Psoas muscle (tissue), 8 donors: ENCODE results near the gene ETS1. TPM values are rescaled to one million over a fixed set of nuclear protein-coding genes. Genes with fewer than 3 reads are reported as not detected.

ENCODE experiments used
- ATAC-seq, 4 donors: fragments of 200-7000 bp; cut with Tn5 transposase; one replicate each; pipeline ENCODE4 v1.9.1; 2020; ENCODE audit warnings: moderate library complexity in 3 of 4, mild to moderate bottlenecking in 2 of 4
- DNase-seq, 2 donors: peaks; one replicate each; pipeline ENCODE4 v3.0.0-alpha.2; 2020
- H3K27ac ChIP-seq: fragments of 200-600 bp; one replicate; pipeline ENCODE4 v1.8.0; 2022
- H3K27me3 ChIP-seq, 3 donors: fragments of 200-600 bp in 1 of 3; one replicate each; pipeline versions ENCODE4 v1.6.1 to v1.8.0; 2013 to 2022; ENCODE audit warnings: low read length in 2 of 3, mild to moderate bottlenecking in 2 of 3, moderate library complexity in 1 of 3; ENCODE audit not compliant: insufficient read depth in 3 of 3
- H3K36me3 ChIP-seq, 2 donors: fragments of 200-600 bp in 1 of 2; one replicate each; pipeline versions ENCODE4 v1.6.1 to v1.8.0; 2013 to 2022; ENCODE audit warnings: low read depth in 1 of 2, mild to moderate bottlenecking in 1 of 2, moderate library complexity in 1 of 2; ENCODE audit not compliant: insufficient read depth in 1 of 2
- H3K4me1 ChIP-seq: fragments of 200-600 bp; one replicate; pipeline ENCODE4 v1.8.0; 2022
- H3K4me3 ChIP-seq: fragments of 200-600 bp; one replicate; pipeline ENCODE4 v1.8.0; 2022; ENCODE audit warnings: mild to moderate bottlenecking
- H3K9me3 ChIP-seq: fragments of 200-600 bp; one replicate; pipeline ENCODE4 v1.8.0; 2022
- WGBS, 3 donors: extraction: QIAGEN DNeasy Blood & Tissue Kit; methylation state at CpG; one replicate each; pipeline versions ENCODE4 v1.1.6 to v1.1.7; 2013; 5-methylcytosine and 5-hydroxymethylcytosine counted together
- intact Hi-C, 2 donors: fragments of 100-400 bp; cut with DNase I; formaldehyde crosslinking; loops; one replicate each; pipeline versions ENCODE4 v1.11.0 to v1.14.2; 2022
- polyA plus RNA-seq, 3 donors: library from polyadenylated mRNA; stranded (reverse); fragments of 200-250 nt; gene quantifications; one replicate each; pipeline ENCODE4 v1.2.3, GENCODE V29; 2013
- total RNA-seq, 4 donors: library from RNA; stranded (reverse); fragmentation: NEBNext Ultra II Directional in 2 of 4; extraction: Animal tissue kit (Norgen Biotek cat#: 25700) in 2 of 4; gene quantifications; one replicate each; pipeline versions ENCODE4 v1.2.1 to v1.2.4, GENCODE V29; 2021 to 2023
- TF ChIP-seq, protein P1 (sequence below): fragments of 200-600 bp; IDR thresholded peaks from one replicate; pipeline ENCODE4 v1.8.0; 2022; ENCODE audit warnings: antibody characterized with exemption
- donor health status: healthy with polysubstance abuse.
- donor health status: DM: no; HTN: no; CAD: no; lungs with moderate emphysema.
- donor health status: Bipolar disorder and iron deficiency.
- donor health status: healthy.
- donor health status: DM: yes; HTN: yes; CAD: no.
- donor health status: DM: no; HTN: no; CAD: no.
- donor health status: DM: no; HTN: no; CAD: no.
- donor health status: DM: yes; HTN: yes; CAD: no.

The ETS1 gene
- total and polyA plus RNA-seq, 7 donors = 8.5 to 32.4 (median 19.3) TPM

- no peaks in the 10 kb centered on the region for H3K36me3 ChIP-seq
- no peaks in the 10 kb centered on the region for H3K9me3 ChIP-seq
- H3K27me3 ChIP-seq = peaks cover 2 to 16% (median 5%) of the 10 kb centered on the region in 3 donors
- WGBS, 3 donors = 80 to 100% (median 92%) methylated on average over 1 of the region's 1 CpG
- H3K4me1 ChIP-seq = no peaks in the 10 kb centered on the region
- TF ChIP-seq, protein P1, sequence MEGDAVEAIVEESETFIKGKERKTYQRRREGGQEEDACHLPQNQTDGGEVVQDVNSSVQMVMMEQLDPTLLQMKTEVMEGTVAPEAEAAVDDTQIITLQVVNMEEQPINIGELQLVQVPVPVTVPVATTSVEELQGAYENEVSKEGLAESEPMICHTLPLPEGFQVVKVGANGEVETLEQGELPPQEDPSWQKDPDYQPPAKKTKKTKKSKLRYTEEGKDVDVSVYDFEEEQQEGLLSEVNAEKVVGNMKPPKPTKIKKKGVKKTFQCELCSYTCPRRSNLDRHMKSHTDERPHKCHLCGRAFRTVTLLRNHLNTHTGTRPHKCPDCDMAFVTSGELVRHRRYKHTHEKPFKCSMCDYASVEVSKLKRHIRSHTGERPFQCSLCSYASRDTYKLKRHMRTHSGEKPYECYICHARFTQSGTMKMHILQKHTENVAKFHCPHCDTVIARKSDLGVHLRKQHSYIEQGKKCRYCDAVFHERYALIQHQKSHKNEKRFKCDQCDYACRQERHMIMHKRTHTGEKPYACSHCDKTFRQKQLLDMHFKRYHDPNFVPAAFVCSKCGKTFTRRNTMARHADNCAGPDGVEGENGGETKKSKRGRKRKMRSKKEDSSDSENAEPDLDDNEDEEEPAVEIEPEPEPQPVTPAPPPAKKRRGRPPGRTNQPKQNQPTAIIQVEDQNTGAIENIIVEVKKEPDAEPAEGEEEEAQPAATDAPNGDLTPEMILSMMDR = no peak
- no peak overlapping the region for H3K27ac ChIP-seq
- no peak overlapping the region for H3K4me3 ChIP-seq
- intact Hi-C loops = loop anchor here in 1 of 2 donors (5.0 kb wide), 1 partner anchor 853 kb away; no protein-coding TSS in a partner anchor
- DNase-seq (no peak), ATAC-seq (no peak)
These were observed 2.6 kb upstream of the ETS1 start for GRCh38 chr11:128589998-128590397.

DNA sequence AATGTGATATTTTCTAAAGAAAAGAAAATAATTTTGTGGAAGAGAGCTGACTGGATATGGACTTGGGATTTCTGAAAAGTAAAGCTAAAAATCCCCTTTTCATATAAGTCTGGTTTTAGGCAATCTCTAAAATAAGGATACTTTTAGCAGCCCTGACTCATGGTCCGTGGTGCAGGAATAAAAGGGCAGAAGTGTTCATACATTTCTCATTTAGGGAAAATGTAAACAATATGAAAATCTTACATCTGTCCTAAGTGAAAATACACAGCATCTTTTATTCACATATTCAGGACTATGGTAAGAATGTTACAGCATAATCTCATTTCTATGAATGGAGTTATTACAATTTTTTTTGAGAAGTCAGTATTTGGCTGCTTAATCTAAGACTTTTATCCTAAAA is 735 bp upstream of the ETS1 start:
- peaks cover 3% of the 10 kb centered on the region for H3K4me1 ChIP-seq
- H3K27me3 ChIP-seq = peaks cover 0 to 16% (median 7%) of the 10 kb centered on the region in 3 donors
- TF ChIP-seq, protein P1 = no peak
- DNase-seq (no peak), ATAC-seq (no peak)
- H3K9me3 ChIP-seq = no peaks in the 10 kb centered on the region
- H3K27ac ChIP-seq = no peak overlapping the region
- intact Hi-C loops = loop anchor here in 1 of 2 donors (5.0 kb wide), 1 partner anchor 851 kb away; no protein-coding TSS in a partner anchor
- H3K4me3 ChIP-seq = no peak overlapping the region
- H3K36me3 ChIP-seq = no peaks in the 10 kb centered on the region
- WGBS, 3 donors = 74 to 87% (median 86%) methylated on average over 1 of the region's 1 CpG

DNA sequence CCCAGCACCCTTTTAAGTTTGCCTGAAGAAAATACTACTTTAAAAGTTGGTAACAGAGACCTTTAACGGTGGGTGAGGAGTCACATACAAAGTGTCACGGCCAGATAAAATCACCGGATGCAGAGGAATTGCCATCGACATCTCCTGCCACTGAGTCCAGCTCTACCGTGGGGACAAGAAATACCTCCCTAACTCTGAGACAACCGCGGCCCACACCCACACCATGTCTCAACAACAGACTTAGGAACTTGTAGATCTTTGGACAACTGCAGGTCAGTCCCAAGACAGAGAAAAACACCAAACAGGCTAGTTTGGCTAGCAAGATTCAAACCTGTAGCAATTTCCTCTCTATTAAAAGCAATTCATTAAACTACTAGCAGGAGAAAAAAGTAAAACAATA is 669 bp downstream of the ETS1 start:
- no peaks in the 10 kb centered on the region for H3K9me3 ChIP-seq
- H3K4me1 ChIP-seq = peaks cover 15% of the 10 kb centered on the region
- intact Hi-C loops = loop anchor here in 1 of 2 donors (5.0 kb wide), 1 partner anchor 849 kb away; no protein-coding TSS in a partner anchor
- no peak overlapping the region for H3K27ac ChIP-seq
- peak overlapping the region; percentile 43 for H3K4me3 ChIP-seq
- no peak for DNase-seq
- 29 to 56% (median 49%) methylated on average over 7 of the region's 7 CpGs for WGBS, 3 donors
- ATAC-seq = no peak
- H3K36me3 ChIP-seq = no peaks in the 10 kb centered on the region
- peaks cover 0 to 16% (median 5%) of the 10 kb centered on the region in 3 donors for H3K27me3 ChIP-seq
- TF ChIP-seq, protein P1 = no peak

GRCh38 chr11:128585498-128586238 is 1.7 kb downstream of the ETS1 start:
- Histone ChIP-seq H3K27me3 (peaks cover 0 to 16% (median 5%) of the 10 kb centered on the region in 3 donors), H3K4me1 (peaks cover 24% of the 10 kb centered on the region), H3K27ac (no peak overlapping the region), H3K36me3 (no peaks in the 10 kb centered on the region), H3K4me3 (peak overlapping the region; percentile 43), H3K9me3 (no peaks in the 10 kb centered on the region)
- DNase-seq (no peak), ATAC-seq (no peak)
- WGBS, 3 donors = 36 to 44% (median 39%) methylated on average over 14 of the region's 14 CpGs
- intact Hi-C loops = loop anchor here in 1 of 2 donors (5.0 kb wide), 1 partner anchor 848 kb away; no protein-coding TSS in a partner anchor
- TF ChIP-seq, protein P1 = no peak
